DOHH2 (cell line): Measurements from ENCODE around the gene EPYC.

Experiments used
- H3F3A ChIP-seq: fragments of 200-600 bp; sonication (generic), shearing (Covaris generic); 2 replicates; pipeline ENCODE4 v1.6.0; 2016; ENCODE audit warnings: antibody characterized with exemption, mild to moderate bottlenecking; ENCODE audit not compliant: control insufficient read depth, insufficient read depth
- H3K27ac ChIP-seq: fragments of 200-600 bp; sonication (generic); 2 replicates; pipeline ENCODE4 v1.5.1; 2014; ENCODE audit warnings: low read depth, mild to moderate bottlenecking, low read length, moderate library complexity
- H3K27me3 ChIP-seq: fragments of 200-600 bp; sonication (generic); 2 replicates; pipeline ENCODE4 v1.6.1; 2014; ENCODE audit warnings: mild to moderate bottlenecking, low read length, mixed read lengths; ENCODE audit not compliant: control insufficient read depth
- H3K36me3 ChIP-seq: fragments of 200-600 bp; sonication (generic); 2 replicates; pipeline ENCODE4 v1.6.1; 2014; ENCODE audit warnings: mild to moderate bottlenecking, low read length, moderate library complexity, mixed read lengths; ENCODE audit not compliant: control insufficient read depth
- H3K4me1 ChIP-seq: fragments of 200-600 bp; sonication (generic); 2 replicates; pipeline ENCODE4 v1.6.1; 2014; ENCODE audit warnings: mild to moderate bottlenecking, low read length, mixed read lengths; ENCODE audit not compliant: control insufficient read depth
- H3K4me2 ChIP-seq: fragments of 200-600 bp; sonication (generic); 2 replicates; pipeline ENCODE4 v1.6.0; 2014; ENCODE audit warnings: mild to moderate bottlenecking, low read length, moderate library complexity
- H3K4me3 ChIP-seq: fragments of 200-600 bp; sonication (generic); 2 replicates; pipeline ENCODE4 v1.5.1; 2014; ENCODE audit warnings: mild to moderate bottlenecking, low read length, mixed read lengths
- H3K79me2 ChIP-seq: fragments of 200-600 bp; sonication (generic); 2 replicates; pipeline ENCODE4 v1.6.1; 2014; ENCODE audit warnings: mild to moderate bottlenecking, low read length, mixed read lengths; ENCODE audit not compliant: control insufficient read depth
- H3K9me2 ChIP-seq: fragments of 200-600 bp; sonication (generic); replicated peaks from 2 replicates; pipeline ENCODE4 v1.6.1; 2014; ENCODE audit warnings: mild to moderate bottlenecking, low read length, mixed read lengths; ENCODE audit not compliant: control insufficient read depth
- H3K9me3 ChIP-seq: fragments of 200-600 bp; sonication (generic); 2 replicates; pipeline ENCODE4 v1.6.1; 2014; ENCODE audit warnings: antibody characterized with exemption, low read length, mixed read lengths; ENCODE audit not compliant: control insufficient read depth, insufficient read depth
- H4K20me1 ChIP-seq: fragments of 200-600 bp; sonication (generic); 2 replicates; pipeline ENCODE4 v1.6.0; 2014; ENCODE audit warnings: low read depth, mild to moderate bottlenecking, antibody characterized with exemption, low read length, moderate library complexity; ENCODE audit not compliant: control insufficient read depth, insufficient read depth
- EZH2phosphoT487 ChIP-seq: fragments of 200-600 bp; sonication (generic); IDR thresholded peaks from 2 replicates; pipeline ENCODE4 v1.6.1; 2017; ENCODE audit warnings: borderline replicate concordance, mild to moderate bottlenecking, antibody characterized with exemption, low read length, moderate library complexity, mixed read lengths
- TF ChIP-seq, protein P1 (sequence below): fragments of 200-600 bp; sonication (generic); IDR thresholded peaks from one replicate; pipeline ENCODE4 v1.5.1; 2014; ENCODE audit warnings: antibody characterized with exemption, mild to moderate bottlenecking, low read depth, low read length; ENCODE audit not compliant: poor library complexity, severe bottlenecking

The EPYC gene

DNA sequence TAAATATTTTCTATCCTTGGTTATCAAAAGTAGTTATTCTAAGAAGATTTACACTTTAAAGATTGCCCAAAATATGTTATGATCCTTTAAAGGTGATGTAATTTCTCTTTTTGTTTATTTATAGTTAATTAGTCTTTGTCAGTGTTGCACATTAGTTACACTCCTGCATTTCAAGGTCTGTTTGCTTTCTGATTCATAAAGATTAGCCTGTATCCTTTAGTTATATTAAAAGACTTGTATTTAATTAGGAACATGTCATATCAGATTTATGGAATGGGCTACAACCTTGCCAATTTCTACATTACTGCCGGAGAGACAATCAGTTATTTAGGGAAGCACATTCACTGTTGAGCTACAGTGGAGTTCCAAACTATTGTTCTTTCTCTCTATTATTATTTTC, 3.5 kb downstream of the EPYC start:
- Histone ChIP-seq H3K36me3 (no peaks in the 10 kb centered on the region), H3K79me2 (no peaks in the 10 kb centered on the region), H4K20me1 (no peaks in the 10 kb centered on the region), H3K27me3 (no peaks in the 10 kb centered on the region), H3K4me2 (no peak overlapping the region), H3K9me2 (no peaks in the 10 kb centered on the region), H3K27ac (no peak overlapping the region), H3F3A (no peaks in the 10 kb centered on the region), H3K4me1 (no peaks in the 10 kb centered on the region), H3K4me3 (no peak overlapping the region), H3K9me3 (no peaks in the 10 kb centered on the region)
- no peak for TF ChIP-seq EZH2phosphoT487
- TF ChIP-seq, protein P1, sequence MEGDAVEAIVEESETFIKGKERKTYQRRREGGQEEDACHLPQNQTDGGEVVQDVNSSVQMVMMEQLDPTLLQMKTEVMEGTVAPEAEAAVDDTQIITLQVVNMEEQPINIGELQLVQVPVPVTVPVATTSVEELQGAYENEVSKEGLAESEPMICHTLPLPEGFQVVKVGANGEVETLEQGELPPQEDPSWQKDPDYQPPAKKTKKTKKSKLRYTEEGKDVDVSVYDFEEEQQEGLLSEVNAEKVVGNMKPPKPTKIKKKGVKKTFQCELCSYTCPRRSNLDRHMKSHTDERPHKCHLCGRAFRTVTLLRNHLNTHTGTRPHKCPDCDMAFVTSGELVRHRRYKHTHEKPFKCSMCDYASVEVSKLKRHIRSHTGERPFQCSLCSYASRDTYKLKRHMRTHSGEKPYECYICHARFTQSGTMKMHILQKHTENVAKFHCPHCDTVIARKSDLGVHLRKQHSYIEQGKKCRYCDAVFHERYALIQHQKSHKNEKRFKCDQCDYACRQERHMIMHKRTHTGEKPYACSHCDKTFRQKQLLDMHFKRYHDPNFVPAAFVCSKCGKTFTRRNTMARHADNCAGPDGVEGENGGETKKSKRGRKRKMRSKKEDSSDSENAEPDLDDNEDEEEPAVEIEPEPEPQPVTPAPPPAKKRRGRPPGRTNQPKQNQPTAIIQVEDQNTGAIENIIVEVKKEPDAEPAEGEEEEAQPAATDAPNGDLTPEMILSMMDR = no peak

DNA sequence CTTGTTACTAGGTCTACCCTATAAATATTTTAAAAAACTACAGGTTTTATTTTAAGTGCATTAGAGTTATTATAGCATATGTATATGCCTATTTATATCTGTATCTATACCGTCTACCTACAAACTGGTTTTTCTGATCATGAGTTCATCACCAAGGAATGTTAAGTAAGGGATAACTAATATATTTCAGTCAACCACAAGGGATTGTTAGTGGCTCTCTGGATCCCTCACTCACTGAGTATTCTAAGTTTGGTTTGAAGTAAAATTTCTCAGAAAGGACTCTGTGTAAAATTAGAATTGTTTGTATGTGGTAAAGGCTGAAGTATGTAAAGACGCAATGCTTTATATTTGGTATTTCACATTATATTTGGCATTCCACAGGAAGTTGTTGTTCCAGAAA, 4.8 kb downstream of the EPYC start:
- Histone ChIP-seq H3K9me3 (no peaks in the 10 kb centered on the region), H3K79me2 (no peaks in the 10 kb centered on the region), H3K27ac (no peak overlapping the region), H3K9me2 (no peaks in the 10 kb centered on the region), H3F3A (no peaks in the 10 kb centered on the region), H3K27me3 (no peaks in the 10 kb centered on the region), H3K4me3 (no peak overlapping the region), H3K4me2 (no peak overlapping the region), H4K20me1 (no peaks in the 10 kb centered on the region), H3K36me3 (no peaks in the 10 kb centered on the region), H3K4me1 (no peaks in the 10 kb centered on the region)
- TF ChIP-seq EZH2phosphoT487 = no peak
- TF ChIP-seq, protein P1 = no peak

DNA sequence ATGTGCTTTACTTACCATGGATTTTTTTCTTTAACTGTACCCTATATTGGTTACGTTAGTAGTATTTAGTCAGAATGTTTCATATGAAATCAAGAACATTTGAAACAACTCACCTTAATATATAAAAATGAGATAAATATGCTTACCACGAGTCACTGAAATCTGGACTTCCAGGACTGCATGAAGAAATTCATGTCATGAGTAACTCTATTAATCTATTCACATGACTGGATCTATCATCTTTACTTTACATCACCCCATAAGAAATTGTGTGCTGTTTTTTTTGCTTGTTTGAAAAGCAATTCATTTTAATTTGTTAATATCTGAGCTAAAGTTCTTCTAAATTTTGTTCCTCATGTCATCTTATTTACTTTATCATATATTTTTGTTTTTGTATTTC, 5.2 kb downstream of the EPYC start:
- no peak overlapping the region for H3K4me2 ChIP-seq

More for the DNA sequence above, 5.2 kb downstream of the EPYC start:
- H3K27me3 ChIP-seq = no peaks in the 10 kb centered on the region
- H3K27ac ChIP-seq = no peak overlapping the region
- H3K4me1 ChIP-seq = no peaks in the 10 kb centered on the region
- H3K36me3 ChIP-seq = no peaks in the 10 kb centered on the region
- no peaks in the 10 kb centered on the region for H3K79me2 ChIP-seq
- no peak for TF ChIP-seq EZH2phosphoT487
- TF ChIP-seq, protein P1 = no peak
- H3K9me2 ChIP-seq = no peaks in the 10 kb centered on the region
- no peak overlapping the region for H3K4me3 ChIP-seq
- H3K9me3 ChIP-seq = no peaks in the 10 kb centered on the region
- no peaks in the 10 kb centered on the region for H3F3A ChIP-seq
- H4K20me1 ChIP-seq = no peaks in the 10 kb centered on the region
